Activated gamma-delta T cell (primary cell): ENCODE data around the gene TXNRD1.
"Not testable (repeated sequence)": the region's sequence is repeated elsewhere in the genome, so short reads cannot be mapped to it uniquely, and the experiment has no call there.

Source experiments
- DNase-seq: peaks from one replicate; lab custom pipeline; 2025; lab: John Stamatoyannopoulos, UW

TXNRD1 gene

GRCh38 chr12:104190641-104191176 is 24.9 kb upstream of the TXNRD1 start:
- no peak for DNase-seq

- DNase-seq = no peak
These were observed 18.3 kb upstream of the TXNRD1 start for GRCh38 chr12:104197264-104197663.

GRCh38 chr12:104199964-104200363 is 15.6 kb upstream of the TXNRD1 start:
- DNase-seq = no peak

DNA sequence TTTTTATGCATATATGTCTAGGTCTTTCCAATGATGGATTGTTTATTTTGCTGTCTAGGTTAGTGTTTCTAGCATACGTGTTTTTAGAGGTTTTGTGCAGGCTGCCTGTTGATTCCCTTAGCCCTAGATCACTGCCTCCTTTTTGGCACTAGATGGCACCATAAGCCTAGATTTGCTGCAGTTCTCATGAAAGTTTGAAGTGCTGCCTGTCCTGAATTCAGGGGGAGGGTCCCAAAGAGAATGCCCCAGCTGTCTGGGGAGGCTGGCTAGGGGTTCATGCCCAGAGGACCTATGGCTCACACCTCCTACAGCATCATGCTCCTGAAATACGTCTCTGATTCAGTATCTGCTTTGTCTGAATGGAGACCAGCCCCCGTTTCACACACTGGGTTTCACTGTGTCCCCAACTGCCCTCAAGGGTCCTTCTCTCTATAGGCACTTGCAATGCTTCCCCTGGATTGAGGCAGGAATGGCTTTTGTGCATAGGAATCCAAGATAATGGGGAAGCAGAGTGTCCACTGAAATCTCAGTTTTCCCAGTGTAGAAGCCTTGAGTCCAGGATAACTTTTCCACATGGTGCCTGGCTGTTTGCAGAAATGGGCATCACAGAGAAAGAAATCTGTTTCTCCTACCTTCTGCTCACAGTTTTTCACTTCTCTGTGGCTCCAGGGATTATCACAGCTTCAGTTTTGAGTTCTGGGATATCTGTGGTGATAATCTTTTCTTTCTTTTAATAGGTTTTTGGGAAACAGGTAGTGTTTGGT is 14.2 kb upstream of the TXNRD1 start:
- no peak for DNase-seq

- DNase-seq = no peak
These were observed 10.7 kb upstream of the TXNRD1 start for GRCh38 chr12:104204690-104205480.

- DNase-seq = no peak
These were observed 8.0 kb upstream of the TXNRD1 start for GRCh38 chr12:104207416-104208205.

- no peak for DNase-seq
These were observed 3.1 kb upstream of the TXNRD1 start for GRCh38 chr12:104212516-104212915.

- DNase-seq = no peak
These were observed 1.6 kb upstream of the TXNRD1 start for GRCh38 chr12:104213952-104214351.

DNA sequence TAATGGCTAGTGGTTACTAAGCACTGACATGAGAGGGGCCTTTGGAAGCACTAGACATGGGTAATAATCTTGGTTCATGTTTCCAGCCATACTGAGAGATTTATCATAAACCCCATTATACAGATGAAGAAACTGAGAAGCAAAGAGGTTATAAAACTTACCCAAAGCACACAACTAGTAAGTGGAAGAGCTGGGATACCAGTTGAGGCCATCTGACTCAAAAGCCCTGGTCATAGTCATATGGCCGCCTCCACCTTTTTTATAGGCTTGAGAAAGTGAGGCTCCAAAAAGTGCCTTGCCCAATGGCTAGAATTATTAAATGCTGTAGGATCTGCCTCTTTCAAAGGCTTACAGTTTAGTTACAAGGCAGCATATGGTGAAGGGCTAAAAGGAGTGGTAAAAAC is 944 bp downstream of the TXNRD1 start:
- DNase-seq = no peak

GRCh38 chr12:104218506-104218905 is 2.9 kb downstream of the TXNRD1 start:
- DNase-seq = not testable (repeated sequence)

DNA sequence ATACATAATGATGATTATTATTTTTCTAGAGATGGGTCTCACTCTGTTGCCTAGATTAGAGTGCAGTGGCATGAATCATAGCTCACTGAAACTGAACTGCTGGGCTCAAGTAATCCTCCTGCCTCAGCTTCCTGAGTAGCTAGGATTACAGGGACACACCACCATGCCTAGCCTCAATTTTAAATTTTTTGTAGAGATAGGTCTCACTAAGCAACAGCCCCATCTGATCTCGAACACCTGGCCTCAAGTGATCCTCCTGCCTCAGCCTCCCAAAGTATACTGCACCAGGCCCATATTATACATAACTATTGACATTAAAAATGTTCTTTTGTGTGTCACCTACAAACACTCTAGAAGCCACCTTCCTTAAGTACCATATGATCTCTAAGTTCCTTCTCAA is 3.4 kb downstream of the TXNRD1 start:
- no peak for DNase-seq

- DNase-seq = no peak
These were observed 3.8 kb downstream of the TXNRD1 start for GRCh38 chr12:104219361-104219892.

DNA sequence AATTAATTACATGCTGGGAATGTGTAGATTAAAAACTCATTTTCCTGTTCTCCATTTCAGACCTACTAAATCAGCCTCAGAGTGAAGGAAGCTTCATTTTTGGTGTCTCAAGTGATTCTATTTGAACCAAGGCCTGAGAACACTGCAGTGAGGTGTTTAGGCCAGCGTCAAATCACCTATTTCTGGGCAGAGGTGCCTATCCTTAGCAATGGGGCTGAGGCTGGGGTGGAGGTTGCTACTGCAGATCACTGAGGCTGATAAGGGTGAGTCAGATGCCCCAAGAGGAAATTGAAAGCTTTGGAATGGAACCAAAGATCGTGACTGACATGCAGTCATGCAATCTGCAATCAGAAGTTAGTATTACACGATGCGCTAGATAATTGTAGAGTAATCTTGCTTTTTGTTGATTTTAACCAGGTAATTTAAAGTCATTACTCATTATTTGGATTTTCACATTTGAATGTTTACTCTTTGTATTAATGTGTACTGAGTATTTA is 4.4 kb downstream of the TXNRD1 start:
- DNase-seq = no peak

- DNase-seq = no peak
These were observed 5.4 kb downstream of the TXNRD1 start for GRCh38 chr12:104220931-104221330.

DNA sequence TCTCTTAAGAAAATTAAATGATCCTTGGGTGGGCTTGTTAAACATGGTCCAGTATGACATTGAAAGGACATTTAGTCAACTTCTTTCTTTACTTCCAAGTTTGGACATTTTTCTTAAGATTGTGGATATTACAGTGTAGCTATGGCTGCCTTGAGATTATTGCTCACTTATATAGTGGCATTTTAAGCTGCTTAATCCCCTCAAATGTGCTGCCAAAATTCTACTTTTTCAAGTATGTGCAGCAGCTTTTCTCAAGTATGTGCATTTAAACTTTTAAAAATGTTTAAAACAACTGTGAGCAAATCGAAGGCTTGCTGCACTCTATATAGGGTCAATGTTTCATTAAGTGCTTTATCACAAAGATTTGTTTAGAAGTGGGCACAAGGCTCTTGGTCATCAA is 7.4 kb downstream of the TXNRD1 start:
- DNase-seq = no peak

DNA sequence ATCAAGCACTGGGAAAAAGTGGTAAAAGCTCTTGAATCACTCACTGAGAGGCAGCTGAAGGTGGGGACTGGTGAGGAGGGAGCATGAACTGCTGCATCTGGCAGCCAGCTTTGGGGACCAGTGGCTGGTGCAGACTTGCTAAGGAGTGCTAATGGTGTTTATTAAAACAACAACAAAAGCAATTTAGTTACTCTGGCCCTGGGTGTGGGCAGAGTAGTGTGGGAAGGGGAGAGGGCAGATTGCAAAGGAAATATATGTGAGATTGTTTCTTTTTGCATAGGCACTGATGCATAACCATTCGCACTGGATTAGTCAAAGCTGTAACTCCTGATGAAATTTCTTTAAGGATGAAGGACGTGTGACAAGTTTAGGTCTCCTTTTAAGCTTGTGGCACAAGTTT is 8.1 kb downstream of the TXNRD1 start:
- DNase-seq = no peak

DNA sequence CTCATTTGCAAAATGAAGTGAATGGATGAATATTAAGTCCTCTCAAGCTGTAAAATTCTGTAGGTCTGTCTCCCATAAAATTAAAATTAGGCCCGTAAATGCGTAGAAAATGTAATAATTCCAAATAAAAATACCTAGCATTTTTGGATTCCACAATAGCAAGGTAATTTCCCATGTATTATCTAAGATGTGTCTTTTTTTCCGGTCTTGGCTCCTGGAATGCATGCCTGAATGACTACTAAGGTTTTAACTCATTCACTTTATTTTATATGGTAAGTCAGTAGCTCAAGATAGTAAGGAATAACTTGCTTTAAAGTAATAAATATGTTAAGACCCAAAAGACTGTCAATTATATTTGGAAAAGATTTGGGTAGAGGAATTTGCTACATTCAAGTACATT is 11.1 kb downstream of the TXNRD1 start:
- DNase-seq = no peak

DNA sequence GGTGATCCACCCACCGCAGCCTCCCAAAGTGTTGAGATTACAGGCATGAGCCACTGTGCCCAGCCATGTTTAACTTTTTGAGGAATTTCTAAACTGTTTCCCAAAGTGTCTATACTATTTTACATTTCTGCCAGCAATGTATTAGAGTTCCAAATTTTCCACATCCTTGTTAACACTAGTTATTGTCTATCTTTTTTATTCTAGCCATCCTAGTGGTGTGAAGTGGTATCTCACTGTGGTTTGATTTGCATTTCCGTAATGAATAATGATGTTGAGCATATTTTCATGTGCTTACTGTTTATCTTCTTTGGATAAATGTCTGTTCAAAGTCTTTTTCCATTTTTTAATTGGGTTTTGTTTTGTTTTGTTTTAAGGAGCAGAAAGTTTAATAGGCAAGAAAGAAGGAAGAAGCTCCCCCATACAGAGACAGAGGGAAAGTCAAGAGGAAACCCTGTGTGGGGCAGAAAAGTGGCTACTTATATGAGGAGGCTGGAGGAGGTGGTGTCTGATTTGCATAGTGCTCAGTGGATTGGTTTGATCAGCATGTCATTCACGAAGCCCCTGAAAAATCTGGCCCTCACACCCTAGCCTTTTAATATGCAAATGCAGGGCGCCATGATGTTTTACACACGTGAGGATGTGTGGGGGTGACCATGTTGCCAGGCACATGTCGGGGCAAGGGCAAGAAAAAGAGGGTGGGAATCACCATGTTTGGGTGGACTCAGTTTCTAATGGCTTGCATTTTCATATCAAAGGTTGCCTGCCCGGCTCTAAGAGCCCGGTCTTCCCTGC is 14.9 kb downstream of the TXNRD1 start:
- no peak for DNase-seq

DNA sequence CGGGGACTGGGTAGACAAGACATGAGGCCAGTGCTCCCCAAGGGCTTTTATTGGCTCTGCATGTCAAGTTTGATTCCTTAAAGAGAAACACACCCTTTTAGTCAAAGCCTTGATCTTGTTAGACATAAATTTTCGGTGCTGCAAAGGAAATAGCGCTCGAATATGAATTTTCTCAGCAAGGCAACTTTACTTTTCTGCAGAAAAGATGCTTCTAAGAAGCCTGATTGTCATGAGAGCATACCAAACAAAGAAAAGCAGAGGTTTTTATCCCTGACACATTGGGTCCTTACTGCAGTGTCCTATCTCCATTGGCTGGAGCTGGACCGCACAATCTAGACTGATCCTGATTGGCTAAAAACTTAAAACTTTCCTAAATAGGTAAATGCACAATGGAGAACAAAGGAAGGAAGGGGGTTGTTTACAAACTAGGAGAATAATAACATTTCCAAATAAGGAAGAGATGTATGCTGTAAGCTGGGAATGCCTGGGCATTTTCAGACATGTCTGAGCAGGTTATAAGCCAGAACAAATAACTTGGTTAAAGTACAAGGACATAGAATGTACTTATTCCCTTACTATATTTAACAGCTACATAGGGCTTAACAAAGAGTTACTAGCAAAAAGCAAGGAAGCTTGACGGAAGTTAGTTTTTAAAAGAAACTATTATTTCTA is 17.2 kb downstream of the TXNRD1 start:
- no peak for DNase-seq

GRCh38 chr12:104234926-104235499 is 19.4 kb downstream of the TXNRD1 start:
- DNase-seq = no peak
